ENCODE results near the gene ATP11A. TPM values are rescaled to one million over a fixed set of nuclear protein-coding genes. Genes with fewer than 3 reads are reported as not detected.

Gene ATP11A
- total RNA-seq, 4 donors from 2014 or later, result 18.6 to 30.3 (median 26.8) TPM

- no peak for TF ChIP-seq CTCF (IDR thresholded peaks at IDR 0.05; ENCODE audit: low read depth)
These were observed 18.5 kb upstream of the ATP11A start for GRCh38 chr13:112671359-112671758.

GRCh38 chr13:112672651-112673284 lies 17.1 kb upstream of the ATP11A start:
- TF ChIP-seq CTCF (IDR thresholded peaks at IDR 0.05; ENCODE audit: low read depth), result no peak

GRCh38 chr13:112674412-112675365 lies 15.1 kb upstream of the ATP11A start:
- no peak for TF ChIP-seq CTCF (IDR thresholded peaks at IDR 0.05; ENCODE audit: low read depth)

GRCh38 chr13:112675366-112675756 lies 14.5 kb upstream of the ATP11A start:
- TF ChIP-seq CTCF (IDR thresholded peaks at IDR 0.05; ENCODE audit: low read depth), result no peak

- no peak for TF ChIP-seq CTCF (IDR thresholded peaks at IDR 0.05; ENCODE audit: low read depth)
These were observed 10.5 kb upstream of the ATP11A start for GRCh38 chr13:112679381-112679780.

GRCh38 chr13:112679932-112680677 lies 9.7 kb upstream of the ATP11A start:
- no peak for TF ChIP-seq CTCF (IDR thresholded peaks at IDR 0.05; ENCODE audit: low read depth)
